Stimulated activated CD4-positive, alpha-beta T cell treated with anti-CD3 and anti-CD28 coated beads, Interleukin-2, amount 100 ng/mL, for 24 hours (primary cell): Measurements from ENCODE around the gene CBFA2T3.

Source experiments
- DNase-seq, 2 donors: peaks; one replicate each; pipeline ENCODE4 v3.0.0-alpha.2; 2020

Gene CBFA2T3

GRCh38 chr16:88884569-88885271, 92.3 kb downstream of the CBFA2T3 start:
- DNase-seq, result no peak

GRCh38 chr16:88883946-88884345, 93.1 kb downstream of the CBFA2T3 start:
- no peak for DNase-seq

- DNase-seq, result no peak
These were observed 93.7 kb downstream of the CBFA2T3 start for GRCh38 chr16:88883117-88883895.

- no peak for DNase-seq
These were observed 94.5 kb downstream of the CBFA2T3 start for GRCh38 chr16:88882358-88883030.

GRCh38 chr16:88881675-88882357, 95.2 kb downstream of the CBFA2T3 start:
- DNase-seq, result no peak

GRCh38 chr16:88881007-88881615, 95.9 kb downstream of the CBFA2T3 start:
- no peak for DNase-seq

GRCh38 chr16:88880226-88881006, 96.6 kb downstream of the CBFA2T3 start:
- no peak for DNase-seq

- DNase-seq, result no peak
These were observed 97.3 kb downstream of the CBFA2T3 start for GRCh38 chr16:88879788-88880055.

GRCh38 chr16:88878967-88879787, 97.8 kb downstream of the CBFA2T3 start:
- DNase-seq, result no peak

GRCh38 chr16:88878356-88878755, 98.7 kb downstream of the CBFA2T3 start:
- no peak for DNase-seq

GRCh38 chr16:88877564-88878289, 99.3 kb downstream of the CBFA2T3 start:
- DNase-seq, result no peak

GRCh38 chr16:88876942-88877526, 100.0 kb downstream of the CBFA2T3 start:
- DNase-seq, result no peak

- DNase-seq, result no peak
These were observed 101.2 kb downstream of the CBFA2T3 start for GRCh38 chr16:88875703-88876234.

- no peak for DNase-seq
These were observed 101.9 kb downstream of the CBFA2T3 start for GRCh38 chr16:88874938-88875599.

GRCh38 chr16:88872650-88873331, 104.2 kb downstream of the CBFA2T3 start:
- no peak for DNase-seq

GRCh38 chr16:88871730-88872416, 105.1 kb downstream of the CBFA2T3 start:
- DNase-seq, result no peak

- DNase-seq, result no peak
These were observed 105.7 kb downstream of the CBFA2T3 start for GRCh38 chr16:88871349-88871702.
